ENCODE results near the gene DTNB.

Gene DTNB

GRCh38 chr2:25512707-25513106 is 160.7 kb downstream of the DTNB start:
- no peak for DNase-seq

GRCh38 chr2:25506226-25506625 is 167.2 kb downstream of the DTNB start:
- no peak for DNase-seq

- DNase-seq = no peak
These were observed 167.8 kb downstream of the DTNB start for GRCh38 chr2:25505622-25506021.

- no peak for DNase-seq
These were observed 168.2 kb downstream of the DTNB start for GRCh38 chr2:25505182-25505581.

DNA sequence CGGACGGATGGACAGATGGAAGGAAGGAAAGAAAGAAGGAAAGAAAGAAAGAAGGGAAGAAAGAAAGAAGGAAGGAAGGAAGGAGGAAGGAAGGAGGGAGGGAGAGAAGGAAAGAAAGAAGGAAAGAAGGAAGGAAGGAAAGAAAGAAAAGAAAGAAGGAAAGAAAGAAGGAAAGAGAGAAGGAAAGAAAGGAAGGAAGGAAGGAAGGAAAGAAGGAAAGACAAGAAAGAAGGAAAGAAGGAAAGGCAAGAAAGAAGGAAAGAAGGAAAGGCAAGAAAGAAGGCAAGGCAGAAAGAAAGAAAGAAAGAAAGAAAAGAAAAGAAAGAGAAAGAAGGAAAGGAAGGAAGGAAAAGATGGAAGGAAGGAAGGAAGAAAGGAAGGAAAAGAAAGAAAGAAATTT is 169.1 kb downstream of the DTNB start:
- DNase-seq = no peak

DNA sequence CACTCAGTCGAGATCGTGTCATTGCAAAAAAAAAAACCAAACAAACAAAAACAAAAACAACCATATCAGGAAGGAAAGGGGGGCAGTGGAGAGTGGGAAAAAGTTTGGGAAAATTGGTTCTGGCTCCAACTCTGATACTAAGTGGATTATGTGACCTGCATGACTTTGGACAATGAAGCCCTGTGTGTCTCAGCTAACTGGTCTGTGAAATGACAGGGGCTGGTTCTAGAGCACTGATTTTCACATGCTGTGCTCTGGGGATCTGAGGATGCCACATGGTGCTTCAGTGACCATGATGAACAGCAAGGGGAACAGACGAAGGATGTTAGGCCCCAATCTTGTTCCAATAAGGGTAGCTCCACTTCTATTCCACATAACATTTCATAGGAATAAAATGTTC is 174.2 kb downstream of the DTNB start:
- no peak for DNase-seq

DNA sequence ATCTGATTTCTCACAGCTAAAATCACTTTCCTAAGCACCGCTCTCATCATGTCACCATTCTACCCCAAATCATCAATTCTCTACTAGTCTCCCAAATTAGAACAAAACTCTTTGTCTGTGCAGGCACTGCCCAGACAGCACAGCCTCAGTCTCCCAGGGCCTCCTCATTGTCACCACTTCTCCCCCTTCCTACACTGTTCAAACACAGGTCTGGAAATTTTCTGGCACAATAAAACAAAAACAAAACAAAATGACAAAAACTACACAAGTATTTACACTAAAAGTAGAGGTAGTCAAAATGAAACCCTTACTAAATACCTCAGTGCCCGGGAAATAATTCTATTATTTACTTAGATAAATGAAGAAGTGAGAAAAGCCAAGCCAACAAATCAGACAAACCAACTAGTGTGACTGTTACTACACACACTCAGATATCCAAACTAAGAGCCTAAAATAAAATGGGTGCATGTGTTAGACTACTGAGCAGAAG is 175.4 kb downstream of the DTNB start:
- peak in 6 of 58 donors; percentile 10 to 41 (median 19) for DNase-seq

GRCh38 chr2:25497229-25497917 is 176.0 kb downstream of the DTNB start:
- DNase-seq = peak in 11 of 58 donors; percentile 3 to 52 (median 30)

- DNase-seq = peak in 1 of 58 donors; percentile 8
These were observed 178.8 kb downstream of the DTNB start for GRCh38 chr2:25494616-25495015.

DNA sequence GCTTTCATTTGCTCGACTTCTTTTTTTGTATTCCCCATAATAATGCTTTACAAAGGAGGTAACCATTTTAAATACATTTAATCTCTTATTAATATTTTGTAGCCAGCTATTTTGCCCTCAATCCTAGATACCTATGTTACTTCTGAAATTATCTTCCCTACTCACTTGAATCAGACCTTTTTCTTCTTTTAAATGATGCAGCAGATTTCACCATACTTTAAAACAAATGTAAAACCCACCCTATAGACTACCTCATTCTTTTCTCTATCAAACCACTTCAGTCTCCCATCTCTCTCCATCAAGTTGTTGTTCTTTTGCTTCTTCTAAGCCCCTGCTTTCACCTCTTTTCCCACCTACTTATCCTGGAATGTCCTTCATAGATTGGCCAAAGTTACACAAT is 180.2 kb downstream of the DTNB start:
- DNase-seq = no peak

GRCh38 chr2:25492726-25493125 is 180.7 kb downstream of the DTNB start:
- no peak for DNase-seq

GRCh38 chr2:25491966-25492532 is 181.3 kb downstream of the DTNB start:
- DNase-seq = no peak

DNA sequence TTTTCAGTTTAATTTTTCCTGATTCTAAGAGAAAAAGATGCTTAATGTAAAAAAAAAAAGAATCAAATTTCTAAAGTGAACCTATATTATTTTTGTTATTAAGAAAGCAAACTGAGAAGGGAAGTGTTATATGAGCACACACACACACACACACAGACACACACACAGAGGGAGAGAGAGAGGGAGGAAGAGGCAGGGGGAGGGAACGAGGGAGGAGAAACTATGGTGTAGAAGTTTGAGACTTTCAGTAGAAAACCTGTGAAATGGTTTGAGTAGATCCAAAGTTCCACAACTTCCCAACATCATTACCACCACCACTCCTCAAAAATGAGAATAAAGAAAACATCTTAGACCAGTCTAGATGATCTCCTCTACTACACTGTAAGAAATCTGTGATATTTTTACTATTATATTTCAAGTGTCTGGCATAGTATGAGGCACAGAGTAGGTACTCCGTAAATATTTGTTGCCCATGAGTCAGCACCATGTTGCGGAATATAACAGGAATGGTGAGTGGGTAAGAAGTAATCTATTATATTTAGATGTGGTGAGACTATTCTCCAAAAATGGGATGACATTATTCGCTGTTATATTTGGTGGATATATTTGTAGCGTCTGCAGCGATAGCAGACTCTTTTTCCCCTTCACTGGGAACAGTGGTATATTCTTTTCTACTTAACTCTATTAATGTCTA is 182.2 kb downstream of the DTNB start:
- DNase-seq = no peak

GRCh38 chr2:25490217-25490616 is 183.2 kb downstream of the DTNB start:
- no peak for DNase-seq

GRCh38 chr2:25489631-25490030 is 183.7 kb downstream of the DTNB start:
- DNase-seq = no peak

GRCh38 chr2:25483607-25484266 is 189.6 kb downstream of the DTNB start:
- peak in 1 of 58 donors; percentile 9 for DNase-seq

- no peak for DNase-seq
These were observed 191.0 kb downstream of the DTNB start for GRCh38 chr2:25482341-25482740.

GRCh38 chr2:25481381-25482300 is 191.7 kb downstream of the DTNB start:
- DNase-seq = no peak

- DNase-seq = no peak
These were observed 192.8 kb downstream of the DTNB start for GRCh38 chr2:25480561-25480960.

DNA sequence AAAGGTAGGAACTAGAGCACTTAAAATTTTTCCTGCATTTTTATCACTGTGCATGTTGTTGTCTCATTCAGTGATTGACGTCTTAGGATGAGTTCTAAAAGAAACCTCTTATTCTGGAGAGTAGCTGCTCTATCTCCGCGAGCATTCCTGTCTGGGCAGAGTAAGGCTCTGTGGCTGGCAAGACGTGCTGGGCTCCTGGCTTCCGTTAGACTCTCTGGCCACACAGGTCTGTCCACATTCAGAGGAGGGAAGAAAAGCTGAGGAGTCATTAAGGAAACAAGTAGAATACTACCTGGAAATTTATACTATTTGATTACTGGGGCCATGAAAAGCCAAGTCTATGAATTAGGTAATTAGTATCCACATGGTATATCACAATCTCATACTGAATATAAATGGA is 193.6 kb downstream of the DTNB start:
- no peak for DNase-seq

- DNase-seq = no peak
These were observed 194.6 kb downstream of the DTNB start for GRCh38 chr2:25478736-25479135.

Data from anterior cingulate cortex (tissue), 58 donors.